GM19372 (cell line): ENCODE results near the gene LGI4.

ENCODE experiments used
- ATAC-seq: cut with Tn5 transposase; IDR thresholded peaks from one replicate; pipeline ENCODE4 v1.9.1; 2021; ENCODE audit warnings: mild to moderate bottlenecking, low read depth, moderate library complexity; ENCODE audit not compliant: unreplicated experiment

Gene LGI4

DNA sequence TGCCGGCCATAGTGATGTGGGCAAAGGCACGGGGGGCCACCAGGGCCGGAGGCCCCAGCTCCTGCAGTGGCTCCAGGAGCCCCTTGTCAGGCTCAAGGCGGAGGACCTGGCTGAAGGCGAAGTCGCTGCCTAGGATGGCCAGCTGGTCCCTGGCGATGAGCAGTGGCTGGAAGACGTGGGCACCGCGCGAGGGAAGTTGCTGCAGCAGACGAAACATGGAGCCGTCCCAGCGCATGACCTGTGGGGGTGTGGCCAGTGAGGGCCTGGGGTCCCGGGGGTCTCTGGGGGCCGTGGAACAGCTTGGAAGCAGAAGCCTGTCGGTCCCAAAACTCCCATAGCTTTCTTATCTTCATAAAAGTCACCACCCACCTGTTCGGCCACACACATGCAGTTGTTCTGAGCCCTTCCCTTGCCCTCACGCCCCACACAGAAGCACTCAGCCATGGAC, 9.6 kb downstream of the LGI4 start:
- no peak for ATAC-seq

DNA sequence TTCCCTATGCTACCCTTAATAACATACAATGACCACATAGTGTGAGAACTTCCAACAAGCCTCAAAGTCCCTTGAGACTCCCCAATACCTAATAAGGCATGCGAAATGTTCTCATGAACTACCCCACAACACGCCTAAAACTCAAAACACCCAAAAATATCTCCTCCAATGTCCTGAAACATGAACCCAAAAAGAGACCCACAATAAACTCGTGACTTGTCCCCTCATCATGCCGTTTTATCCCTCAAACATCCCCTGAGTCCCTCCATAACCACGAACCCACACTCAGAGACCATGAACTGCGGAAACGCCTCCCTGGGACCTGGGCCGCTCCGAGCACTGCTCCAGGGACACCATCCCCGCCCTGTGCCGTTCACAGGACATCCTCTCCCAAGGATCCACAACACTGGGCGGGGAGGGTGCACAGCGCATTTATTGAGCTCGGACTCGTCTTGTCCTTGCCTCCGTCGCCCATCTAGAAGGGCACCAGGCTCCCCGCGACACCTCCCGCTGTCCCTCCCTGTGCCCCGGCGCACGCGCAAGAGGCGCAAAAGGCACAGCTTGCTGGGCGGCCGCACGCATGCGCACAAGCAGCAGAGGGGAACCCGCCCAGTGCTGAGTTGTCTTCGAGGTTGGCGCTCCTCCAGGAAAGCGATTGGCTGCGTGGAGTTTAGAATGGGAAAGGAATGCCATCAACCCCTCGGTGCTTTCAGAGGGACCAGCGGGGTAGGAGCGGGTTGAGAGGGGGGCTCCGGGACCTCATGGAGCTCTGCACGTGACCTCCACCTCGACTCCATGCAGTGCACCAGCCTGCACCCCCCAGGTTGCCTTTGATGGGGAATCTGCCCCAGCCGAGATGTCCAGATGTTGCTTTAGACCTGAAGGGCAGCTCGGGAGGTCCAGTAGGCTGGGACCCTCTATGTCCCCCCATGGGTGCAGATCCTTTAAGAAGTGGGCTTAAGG, 10.5 kb downstream of the LGI4 start:
- ATAC-seq = peak; percentile 72

- no peak for ATAC-seq
These were observed 11.3 kb downstream of the LGI4 start for GRCh38 chr19:35123573-35123972.

GRCh38 chr19:35122687-35123551, 11.9 kb downstream of the LGI4 start:
- no peak for ATAC-seq

DNA sequence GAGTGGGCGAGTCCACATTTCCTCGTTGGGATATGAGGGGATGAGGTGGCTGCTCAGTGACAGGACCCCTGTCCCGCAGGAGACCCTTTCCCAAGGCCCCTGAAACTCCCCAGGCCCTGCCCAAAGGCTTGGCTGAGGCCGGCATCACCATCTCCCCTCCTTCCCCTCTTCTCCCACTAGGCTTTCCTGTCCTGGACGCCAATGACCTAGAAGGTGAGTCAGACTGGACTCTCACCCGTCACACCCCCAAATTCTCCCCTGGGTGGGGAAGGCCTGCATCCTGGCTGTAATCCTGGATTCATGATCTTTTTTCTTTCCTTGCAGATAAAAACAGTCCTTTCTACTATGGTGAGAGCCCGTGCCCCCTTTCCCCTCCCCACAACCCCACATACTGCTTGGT, 14.0 kb downstream of the LGI4 start:
- ATAC-seq = no peak

- ATAC-seq = no peak
These were observed 14.4 kb downstream of the LGI4 start for GRCh38 chr19:35120492-35120891.

DNA sequence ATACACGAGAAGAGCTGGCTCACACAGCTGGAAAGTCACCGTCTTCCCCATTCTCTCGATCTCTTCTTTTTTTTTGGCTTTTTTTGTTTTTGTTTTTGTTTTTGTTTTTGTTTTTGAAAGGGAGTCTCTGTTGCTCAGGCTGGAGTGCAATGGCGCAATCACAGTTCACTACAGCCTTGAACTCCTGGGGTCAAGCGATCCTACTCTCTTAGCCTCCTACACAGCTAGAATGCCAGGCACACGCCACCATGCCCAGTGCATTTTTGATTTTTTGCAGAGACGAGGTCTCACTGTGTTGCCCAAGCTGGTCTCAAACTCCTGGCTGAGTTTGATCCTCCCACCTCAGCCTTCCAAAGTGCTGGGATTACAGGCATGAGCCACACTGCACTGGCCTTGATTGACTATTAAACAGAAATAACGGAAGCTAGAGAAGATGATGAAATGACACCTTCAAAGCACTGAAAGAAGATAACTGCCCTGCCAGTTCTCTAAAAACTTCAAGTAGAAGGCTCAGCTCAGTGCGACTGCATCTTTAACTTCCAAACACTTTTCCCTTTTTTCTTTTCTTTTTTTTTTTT, 15.2 kb downstream of the LGI4 start:
- no peak for ATAC-seq

DNA sequence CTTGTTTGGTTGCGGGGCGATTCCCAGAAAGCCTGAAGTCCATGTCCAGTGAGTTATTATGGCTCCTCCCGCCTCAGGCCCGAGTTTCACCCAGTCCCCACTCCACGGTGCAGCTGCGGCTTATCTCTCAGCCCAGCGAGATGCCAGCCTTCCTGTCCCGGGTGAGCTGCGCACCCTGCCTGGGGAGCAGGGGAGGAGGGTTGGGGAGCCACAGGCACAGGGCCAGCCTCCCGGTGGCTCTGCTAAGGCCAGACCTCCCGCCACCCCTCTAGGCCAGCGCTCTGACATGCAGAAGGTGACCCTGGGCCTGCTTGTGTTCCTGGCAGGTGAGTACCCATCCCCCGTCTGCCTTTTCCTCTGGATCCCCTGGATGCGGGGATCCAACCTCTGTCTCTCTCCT, 15.8 kb downstream of the LGI4 start:
- no peak for ATAC-seq

- no peak for ATAC-seq
These were observed 16.4 kb downstream of the LGI4 start for GRCh38 chr19:35118268-35119020.

- no peak for ATAC-seq
These were observed 17.1 kb downstream of the LGI4 start for GRCh38 chr19:35117799-35118198.

- ATAC-seq = no peak
These were observed 17.7 kb downstream of the LGI4 start for GRCh38 chr19:35117116-35117515.

GRCh38 chr19:35116072-35116801, 18.6 kb downstream of the LGI4 start:
- no peak for ATAC-seq

DNA sequence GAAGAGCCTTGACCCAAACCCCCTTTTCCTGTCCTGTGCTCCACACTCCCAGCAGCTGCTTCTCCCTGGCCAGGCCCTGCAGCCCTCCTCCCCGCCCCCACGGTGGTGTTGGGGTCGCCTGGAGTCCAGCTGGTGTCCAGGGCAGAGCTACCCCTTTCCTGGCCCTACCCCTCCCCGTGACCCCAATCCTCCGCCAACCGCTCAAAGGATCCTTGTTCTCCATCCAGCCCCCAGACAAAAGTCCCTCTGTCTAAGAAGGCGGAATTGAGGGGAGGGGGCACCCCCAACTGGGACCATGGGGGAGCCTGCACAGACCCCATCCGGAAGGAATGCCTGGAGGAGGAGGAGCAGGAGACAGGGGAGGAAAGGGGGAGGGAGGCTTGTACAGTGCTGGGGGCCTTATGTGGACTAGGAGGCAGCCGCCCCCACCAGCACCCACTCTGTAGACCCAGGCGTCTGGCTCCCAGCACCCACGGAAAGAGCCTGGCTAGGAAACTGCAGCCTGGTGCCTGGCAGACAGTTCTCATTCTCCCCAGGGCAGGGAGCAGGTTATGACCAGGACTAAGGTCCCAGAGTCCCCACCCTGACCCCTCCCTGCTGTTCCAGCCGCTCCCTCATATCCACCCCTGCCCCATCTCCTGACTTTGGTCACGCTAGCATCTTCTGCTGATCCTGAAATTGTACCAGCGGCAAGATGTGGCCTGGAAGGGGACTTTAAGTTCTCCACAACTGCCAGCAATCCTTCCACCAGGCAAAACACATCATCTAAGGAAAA, 19.5 kb downstream of the LGI4 start, which contains the start of gene FXYD3:
Gene FXYD3 (plus strand): TSS at position 647 of the 775 bp plus-strand sequence. CDS start 3,554 bp downstream, outside the sequence.
- ATAC-seq = no peak

GRCh38 chr19:35114353-35115176, 20.3 kb downstream of the LGI4 start:
- no peak for ATAC-seq

DNA sequence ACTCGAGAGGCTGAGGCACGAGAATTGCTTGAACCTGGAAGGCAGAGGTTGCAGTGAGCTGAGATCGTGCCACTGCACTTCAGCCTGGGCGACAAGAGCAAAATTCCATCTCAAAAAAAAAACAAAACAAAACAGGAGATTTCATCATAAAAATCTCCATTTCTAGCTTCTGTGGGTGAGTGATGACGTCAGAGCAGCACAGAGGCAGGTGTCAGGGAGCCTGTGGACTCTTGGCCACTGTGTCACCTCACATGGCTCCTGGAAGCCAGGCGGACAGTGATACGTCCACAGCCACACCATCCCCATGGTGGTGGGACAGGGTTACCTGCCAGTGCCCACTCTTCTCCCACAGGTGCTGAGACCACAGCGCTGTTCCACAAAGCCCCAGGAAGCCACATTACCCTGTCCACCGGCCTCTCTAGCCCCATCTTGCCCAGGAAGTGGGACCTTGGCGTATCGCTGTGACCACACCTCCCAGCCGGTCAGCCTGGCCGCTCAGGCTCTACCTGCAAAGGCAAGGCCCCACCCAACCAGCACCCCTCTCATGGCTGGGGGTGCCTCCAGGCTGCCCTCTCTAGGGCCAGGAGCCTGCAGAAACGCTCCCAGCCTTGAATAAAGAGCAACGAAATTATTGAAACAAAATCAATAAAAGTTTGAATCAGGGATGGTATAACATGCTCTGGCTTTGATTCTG, 21.7 kb downstream of the LGI4 start:
- no peak for ATAC-seq

DNA sequence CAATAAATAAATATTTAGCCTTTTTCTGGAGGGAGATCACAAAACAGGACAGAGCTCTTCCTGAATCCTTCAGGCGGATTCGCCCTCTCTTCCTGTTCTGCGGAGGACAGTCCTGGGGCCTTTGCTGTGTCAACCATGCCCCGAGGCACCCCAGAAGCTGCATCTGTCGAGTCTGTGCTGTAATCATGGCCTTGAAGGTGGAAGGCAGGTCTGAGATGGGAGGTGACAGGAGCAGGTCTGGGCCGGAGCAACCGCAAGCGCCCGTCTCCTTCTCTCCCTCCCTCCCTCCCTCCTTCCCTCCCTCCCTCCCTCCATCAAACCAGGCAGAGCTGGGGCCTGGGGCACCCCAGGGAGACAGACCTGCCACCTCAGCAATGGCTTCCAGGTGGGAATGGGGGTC, 23.9 kb downstream of the LGI4 start:
- ATAC-seq = no peak

- ATAC-seq = no peak
These were observed 25.3 kb downstream of the LGI4 start for GRCh38 chr19:35109395-35110112.
